OCI-LY7 (cell line): Measurements from ENCODE around the gene CCDC116.

Experiments
- EZH2phosphoT487 ChIP-seq: fragments of 200-600 bp; sonication (generic); IDR thresholded peaks from 2 replicates; pipeline ENCODE4 v1.6.1; 2018; ENCODE audit warnings: low read depth, borderline replicate concordance, mild to moderate bottlenecking, mixed run types, antibody characterized with exemption, low read length, moderate library complexity, mixed read lengths
- TF ChIP-seq, protein P1 (sequence below): fragments of 200-600 bp; sonication (generic); conservative IDR thresholded peaks from 2 replicates; pipeline ENCODE4 v1.5.1; 2014; ENCODE audit warnings: mild to moderate bottlenecking, antibody characterized with exemption, low read length, moderate library complexity, mixed read lengths

DNA sequence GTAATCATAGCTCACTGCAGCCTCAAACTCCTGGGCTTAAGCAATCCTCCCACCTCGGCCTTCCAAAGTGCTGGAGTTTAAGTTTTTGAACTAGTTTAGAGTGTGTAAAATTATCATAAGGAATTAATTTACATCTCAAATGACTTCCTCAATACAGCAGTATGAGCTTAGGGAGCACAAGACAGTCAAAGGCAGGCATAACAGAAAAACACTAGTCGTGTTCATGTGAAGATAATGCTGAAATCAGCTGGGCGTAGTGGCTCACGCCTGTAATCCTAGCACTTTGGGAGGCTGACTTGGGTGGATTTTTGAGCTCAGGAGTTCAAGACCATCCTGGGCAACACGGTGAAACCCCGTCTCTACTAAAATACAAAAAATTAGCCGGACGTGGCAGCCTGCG, 28.6 kb upstream of the CCDC116 start:
- TF ChIP-seq, protein P1, sequence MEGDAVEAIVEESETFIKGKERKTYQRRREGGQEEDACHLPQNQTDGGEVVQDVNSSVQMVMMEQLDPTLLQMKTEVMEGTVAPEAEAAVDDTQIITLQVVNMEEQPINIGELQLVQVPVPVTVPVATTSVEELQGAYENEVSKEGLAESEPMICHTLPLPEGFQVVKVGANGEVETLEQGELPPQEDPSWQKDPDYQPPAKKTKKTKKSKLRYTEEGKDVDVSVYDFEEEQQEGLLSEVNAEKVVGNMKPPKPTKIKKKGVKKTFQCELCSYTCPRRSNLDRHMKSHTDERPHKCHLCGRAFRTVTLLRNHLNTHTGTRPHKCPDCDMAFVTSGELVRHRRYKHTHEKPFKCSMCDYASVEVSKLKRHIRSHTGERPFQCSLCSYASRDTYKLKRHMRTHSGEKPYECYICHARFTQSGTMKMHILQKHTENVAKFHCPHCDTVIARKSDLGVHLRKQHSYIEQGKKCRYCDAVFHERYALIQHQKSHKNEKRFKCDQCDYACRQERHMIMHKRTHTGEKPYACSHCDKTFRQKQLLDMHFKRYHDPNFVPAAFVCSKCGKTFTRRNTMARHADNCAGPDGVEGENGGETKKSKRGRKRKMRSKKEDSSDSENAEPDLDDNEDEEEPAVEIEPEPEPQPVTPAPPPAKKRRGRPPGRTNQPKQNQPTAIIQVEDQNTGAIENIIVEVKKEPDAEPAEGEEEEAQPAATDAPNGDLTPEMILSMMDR, result no peak
- TF ChIP-seq EZH2phosphoT487, result no peak
